H7 (cell line): Measurements from ENCODE around the gene PTPN20. TPM values are rescaled to one million over a fixed set of nuclear protein-coding genes. Genes with fewer than 3 reads are reported as not detected.

Source experiments
- DNase-seq: peaks from one replicate; pipeline ENCODE4 v3.0.0; 2012
- H3K27me3 ChIP-seq: 2 replicates; pipeline ENCODE4 v1.6.0; 2011; ENCODE audit warnings: mild to moderate bottlenecking, low read length; ENCODE audit not compliant: control insufficient read depth, insufficient read depth
- H3K36me3 ChIP-seq: replicated peaks from 2 replicates; pipeline ENCODE4 v1.5.1; 2011; ENCODE audit warnings: low read length; ENCODE audit not compliant: control insufficient read depth, insufficient read depth
- H3K4me3 ChIP-seq: 2 replicates; pipeline ENCODE4 v1.5.1; 2011; ENCODE audit warnings: low read depth, mild to moderate bottlenecking, control low read depth, low read length, moderate library complexity; ENCODE audit not compliant: insufficient read depth
- total RNA-seq: library from RNA; depleted of rRNA; stranded (reverse); fragments of >200 nt; shearing (Covaris generic); gene quantifications from 2 replicates; pipeline ENCODE4 v1.2.3, GENCODE V29; 2014

Gene PTPN20
- total RNA-seq, 1 experiment from 2014 or later: not detected

- Histone ChIP-seq H3K36me3 (no peaks in the 10 kb centered on the region), H3K27me3 (no peaks in the 10 kb centered on the region), H3K4me3 (no peak overlapping the region)
- peak; percentile 24 for DNase-seq
Observed at GRCh38 chr10:47022311-47023131, 111.3 kb downstream of the PTPN20 start.

GRCh38 chr10:47023237-47024045 lies 112.2 kb downstream of the PTPN20 start:
- H3K4me3 ChIP-seq: no peak overlapping the region
- DNase-seq: peak; percentile 18

GRCh38 chr10:47024046-47024322 lies 112.8 kb downstream of the PTPN20 start:
- Histone ChIP-seq H3K36me3 (no peaks in the 10 kb centered on the region), H3K4me3 (no peak overlapping the region), H3K27me3 (no peaks in the 10 kb centered on the region)
- no peak for DNase-seq

More at GRCh38 chr10:47023237-47024045, 112.2 kb downstream of the PTPN20 start:
- Histone ChIP-seq H3K27me3 (no peaks in the 10 kb centered on the region), H3K36me3 (no peaks in the 10 kb centered on the region)

- Histone ChIP-seq H3K27me3 (no peaks in the 10 kb centered on the region), H3K4me3 (no peak overlapping the region), H3K36me3 (no peaks in the 10 kb centered on the region)
- peak; percentile 94 for DNase-seq
Observed at GRCh38 chr10:47024399-47025252, 113.4 kb downstream of the PTPN20 start.

GRCh38 chr10:47025253-47025539 lies 114.0 kb downstream of the PTPN20 start:
- no peak for DNase-seq
- H3K36me3 ChIP-seq: no peaks in the 10 kb centered on the region
- H3K4me3 ChIP-seq: no peak overlapping the region
- H3K27me3 ChIP-seq: no peaks in the 10 kb centered on the region

GRCh38 chr10:47025540-47026300 lies 114.5 kb downstream of the PTPN20 start:
- peak; percentile 28 for DNase-seq
- Histone ChIP-seq H3K4me3 (no peak overlapping the region), H3K27me3 (no peaks in the 10 kb centered on the region), H3K36me3 (no peaks in the 10 kb centered on the region)

GRCh38 chr10:47026301-47027107 lies 115.3 kb downstream of the PTPN20 start:
- no peaks in the 10 kb centered on the region for H3K36me3 ChIP-seq
- no peaks in the 10 kb centered on the region for H3K27me3 ChIP-seq
- H3K4me3 ChIP-seq: no peak overlapping the region
- peak; percentile 29 for DNase-seq

- no peaks in the 10 kb centered on the region for H3K27me3 ChIP-seq
- H3K4me3 ChIP-seq: no peak overlapping the region
- peak; percentile 16 for DNase-seq
- H3K36me3 ChIP-seq: no peaks in the 10 kb centered on the region
Observed at GRCh38 chr10:47027108-47027783, 116.0 kb downstream of the PTPN20 start.

- no peak for DNase-seq
- no peak overlapping the region for H3K4me3 ChIP-seq
- H3K36me3 ChIP-seq: no peaks in the 10 kb centered on the region
- no peaks in the 10 kb centered on the region for H3K27me3 ChIP-seq
Observed at GRCh38 chr10:47027784-47028260, 116.6 kb downstream of the PTPN20 start.

- no peak overlapping the region for H3K4me3 ChIP-seq
- no peaks in the 10 kb centered on the region for H3K36me3 ChIP-seq
- no peak for DNase-seq
- no peaks in the 10 kb centered on the region for H3K27me3 ChIP-seq
Observed at GRCh38 chr10:47028466-47028865, 117.2 kb downstream of the PTPN20 start.

GRCh38 chr10:47029181-47030009 lies 118.2 kb downstream of the PTPN20 start:
- DNase-seq: peak; percentile 42
- H3K36me3 ChIP-seq: no peaks in the 10 kb centered on the region
- no peaks in the 10 kb centered on the region for H3K27me3 ChIP-seq
- H3K4me3 ChIP-seq: no peak overlapping the region

GRCh38 chr10:47030191-47030703 lies 119.0 kb downstream of the PTPN20 start:
- Histone ChIP-seq H3K27me3 (no peaks in the 10 kb centered on the region), H3K36me3 (no peaks in the 10 kb centered on the region), H3K4me3 (no peak overlapping the region)
- DNase-seq: no peak
